GM12865 (cell line): ENCODE measurements around the gene TNFRSF1A.

ENCODE experiments used
- DNase-seq: peaks from one replicate; pipeline ENCODE4 v3.0.0; 2010; ENCODE audit warnings: low read depth
- H3K4me3 ChIP-seq: 2 replicates; pipeline ENCODE4 v1.5.1; 2011; ENCODE audit warnings: mild to moderate bottlenecking, low read depth, low read length, control low read depth
- TF ChIP-seq, protein P1 (sequence below): IDR thresholded peaks from 2 replicates; pipeline ENCODE4 v1.5.1; 2011; ENCODE audit warnings: low read length, control low read depth, low read depth, inconsistent platforms; ENCODE audit not compliant: insufficient read depth; ENCODE audit errors: missing control alignments

TNFRSF1A gene

DNA sequence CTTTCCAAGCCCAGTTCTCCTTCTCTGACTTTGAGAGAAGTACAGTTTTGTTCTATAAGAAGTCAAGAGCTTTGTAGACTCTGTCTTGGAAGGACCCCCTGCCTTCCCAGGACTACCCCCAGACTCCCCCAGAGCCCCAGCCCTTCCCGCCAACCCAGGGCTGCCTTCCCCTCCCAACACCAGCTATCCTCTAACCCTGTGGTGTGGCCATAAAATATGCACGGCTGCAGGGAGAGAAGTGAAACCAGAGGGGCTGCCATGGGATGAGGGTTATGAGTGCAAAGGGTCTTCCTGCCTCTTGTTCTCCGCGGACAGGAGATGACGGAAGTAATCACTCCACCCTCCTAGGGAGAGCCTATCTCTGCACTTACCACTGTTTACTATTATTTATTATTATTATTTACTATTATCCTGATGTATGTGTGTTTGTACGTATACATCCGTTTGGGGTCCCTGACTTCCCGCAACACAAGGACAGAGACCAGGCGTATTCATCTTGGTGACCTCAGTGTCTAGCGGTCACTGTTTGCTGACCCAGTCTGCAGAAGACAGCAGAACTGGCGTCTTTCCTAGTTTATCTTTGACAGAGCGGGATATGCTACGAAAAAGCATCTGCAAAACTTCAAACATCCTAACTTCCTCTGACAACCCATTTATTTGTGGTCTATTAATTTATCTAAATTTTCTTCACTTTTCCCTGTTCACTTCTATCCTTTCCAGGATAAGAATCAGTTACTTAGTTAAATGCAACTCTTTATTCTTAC lies 37.0 kb upstream of the TNFRSF1A start:
- TF ChIP-seq, protein P1, sequence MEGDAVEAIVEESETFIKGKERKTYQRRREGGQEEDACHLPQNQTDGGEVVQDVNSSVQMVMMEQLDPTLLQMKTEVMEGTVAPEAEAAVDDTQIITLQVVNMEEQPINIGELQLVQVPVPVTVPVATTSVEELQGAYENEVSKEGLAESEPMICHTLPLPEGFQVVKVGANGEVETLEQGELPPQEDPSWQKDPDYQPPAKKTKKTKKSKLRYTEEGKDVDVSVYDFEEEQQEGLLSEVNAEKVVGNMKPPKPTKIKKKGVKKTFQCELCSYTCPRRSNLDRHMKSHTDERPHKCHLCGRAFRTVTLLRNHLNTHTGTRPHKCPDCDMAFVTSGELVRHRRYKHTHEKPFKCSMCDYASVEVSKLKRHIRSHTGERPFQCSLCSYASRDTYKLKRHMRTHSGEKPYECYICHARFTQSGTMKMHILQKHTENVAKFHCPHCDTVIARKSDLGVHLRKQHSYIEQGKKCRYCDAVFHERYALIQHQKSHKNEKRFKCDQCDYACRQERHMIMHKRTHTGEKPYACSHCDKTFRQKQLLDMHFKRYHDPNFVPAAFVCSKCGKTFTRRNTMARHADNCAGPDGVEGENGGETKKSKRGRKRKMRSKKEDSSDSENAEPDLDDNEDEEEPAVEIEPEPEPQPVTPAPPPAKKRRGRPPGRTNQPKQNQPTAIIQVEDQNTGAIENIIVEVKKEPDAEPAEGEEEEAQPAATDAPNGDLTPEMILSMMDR, result no peak
- no peak for DNase-seq

DNA sequence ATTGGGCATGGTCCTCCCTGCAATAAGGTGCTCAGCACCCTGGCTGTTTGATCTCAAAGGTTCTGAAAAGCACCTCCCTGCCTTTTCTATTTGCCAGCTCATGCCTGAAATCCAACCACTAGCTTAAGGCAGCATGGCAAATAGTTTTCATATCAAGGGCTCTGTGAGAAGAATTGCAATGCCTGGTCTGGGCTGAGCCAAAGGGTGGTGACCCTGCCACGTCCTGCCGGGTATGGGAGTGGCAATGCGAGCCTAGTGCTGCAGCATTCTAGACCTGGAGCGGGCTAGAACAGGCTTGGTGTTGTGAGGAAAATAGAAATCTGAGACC lies 35.8 kb upstream of the TNFRSF1A start:
- no peak overlapping the region for H3K4me3 ChIP-seq
- TF ChIP-seq, protein P1, result no peak
- DNase-seq, result no peak

More for the DNA sequence above, 37.0 kb upstream of the TNFRSF1A start:
- no peak overlapping the region for H3K4me3 ChIP-seq

DNA sequence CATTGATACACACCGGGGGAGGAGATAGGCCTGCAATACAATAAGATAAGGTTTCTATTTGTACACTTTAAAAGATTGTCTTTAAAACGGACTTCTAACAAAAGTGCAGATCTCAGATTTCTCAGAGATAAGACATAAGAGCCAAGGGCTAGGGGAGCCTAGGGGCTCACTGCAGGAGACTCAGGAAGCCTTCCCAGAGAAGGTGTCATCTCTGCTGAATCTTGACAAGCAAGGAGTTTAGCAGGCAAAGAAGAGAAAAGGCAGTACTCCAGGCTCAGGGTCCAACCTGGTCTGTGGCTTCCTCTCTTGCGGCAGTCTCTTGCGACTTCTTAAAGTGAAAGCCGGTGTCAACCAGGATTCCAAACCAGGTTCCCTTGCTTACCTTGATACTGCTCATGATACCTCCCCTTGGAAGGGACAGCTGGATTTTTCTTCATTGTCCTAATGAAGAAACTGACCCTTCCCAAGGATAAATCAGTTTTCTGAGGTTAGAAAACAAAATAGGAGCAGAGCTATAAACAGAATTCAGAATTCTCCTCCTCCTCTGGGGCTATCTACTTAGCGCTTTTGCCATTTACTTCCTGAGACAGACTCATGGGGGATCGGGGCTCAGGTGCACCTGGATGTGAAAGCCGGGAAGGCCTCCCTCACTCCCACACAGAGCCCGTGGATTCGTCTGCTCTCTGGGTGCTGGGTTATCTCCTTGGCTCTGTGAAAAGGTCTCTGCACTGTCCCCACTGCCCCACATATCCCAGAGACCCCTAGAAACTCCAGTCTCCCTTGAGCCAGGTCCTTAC lies 35.2 kb upstream of the TNFRSF1A start:
- TF ChIP-seq, protein P1, result no peak
- no peak for DNase-seq
- H3K4me3 ChIP-seq, result no peak overlapping the region

DNA sequence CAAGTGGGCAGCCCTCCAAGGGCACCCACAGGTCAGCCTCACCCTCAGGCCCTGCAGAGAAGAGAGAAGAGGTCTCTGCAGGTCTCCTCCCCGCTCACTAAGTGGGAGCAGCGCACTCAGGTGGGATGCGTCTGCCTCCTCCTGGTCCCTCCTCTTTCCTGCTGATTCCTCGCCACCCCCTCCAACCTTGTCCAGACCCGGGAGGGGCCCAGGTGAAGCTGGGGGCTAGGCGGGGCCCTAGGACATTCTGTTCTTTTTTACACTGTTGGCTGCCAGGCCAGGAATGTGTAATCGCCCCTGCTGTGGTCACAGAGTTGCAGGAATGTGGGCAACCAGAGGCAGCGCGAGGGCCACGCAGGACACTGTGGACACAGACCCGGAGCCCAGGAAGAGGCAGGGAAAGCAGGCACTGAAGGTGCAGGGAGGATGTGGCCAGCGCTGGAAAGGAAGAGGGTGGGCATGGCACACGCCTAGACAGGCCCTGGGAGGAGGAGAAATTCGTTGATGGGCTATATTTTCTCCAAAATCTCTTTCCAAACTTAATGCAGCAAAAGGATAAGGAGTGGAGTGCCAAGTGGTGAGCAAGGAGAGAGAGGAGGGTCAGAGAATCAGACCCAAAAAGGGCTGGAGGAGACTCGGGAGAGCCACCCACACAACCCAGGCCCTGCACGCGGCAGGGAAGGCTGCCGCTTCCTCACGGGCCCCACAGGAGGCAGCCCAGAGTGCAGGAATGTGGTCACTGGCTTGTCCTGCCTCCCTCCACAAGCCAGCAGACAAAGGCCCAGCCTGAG lies 34.4 kb upstream of the TNFRSF1A start:
- no peak overlapping the region for H3K4me3 ChIP-seq
- TF ChIP-seq, protein P1, result no peak
- no peak for DNase-seq

DNA sequence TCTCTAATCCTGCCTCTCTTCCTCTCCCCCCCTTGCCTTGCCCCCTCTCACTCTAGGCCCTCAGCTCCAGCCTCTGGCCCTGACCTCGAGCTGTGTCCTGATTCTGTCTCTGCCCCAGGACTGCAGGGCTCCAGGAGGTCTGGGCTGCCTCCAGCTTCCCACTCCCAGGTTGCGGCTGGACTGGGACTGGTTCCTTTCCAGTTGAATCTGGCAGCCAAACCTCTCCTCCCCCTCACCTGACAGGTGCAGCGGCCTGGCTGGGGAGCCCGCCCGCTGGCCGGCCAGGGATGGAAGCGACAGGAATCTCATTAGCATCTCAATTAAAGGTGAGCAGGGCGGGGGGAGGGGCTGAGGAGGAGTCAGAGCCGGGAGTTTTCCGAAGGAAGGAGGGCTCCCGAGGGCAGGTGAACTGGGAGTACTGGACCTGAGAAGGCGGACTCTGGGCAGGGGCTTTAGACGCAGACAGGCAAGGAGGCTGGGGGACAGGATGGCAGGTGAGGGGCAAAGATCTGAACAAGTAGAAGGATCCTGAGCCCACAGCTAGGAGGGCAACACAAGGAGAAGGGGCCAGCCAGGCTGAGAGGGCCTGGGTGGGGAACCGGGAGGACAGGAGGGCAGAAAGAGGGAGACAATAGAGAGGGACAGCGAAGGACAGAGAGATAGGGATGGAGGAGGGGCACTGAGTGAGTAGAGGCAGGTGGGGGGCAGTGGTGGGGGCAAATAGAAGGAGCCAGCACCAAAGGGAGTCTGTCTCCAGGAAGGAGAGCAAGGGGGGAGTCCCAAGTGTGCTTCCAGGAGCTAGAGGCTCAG lies 33.6 kb upstream of the TNFRSF1A start, which contains the start of gene SCNN1A:
TSS of gene SCNN1A (minus strand) at position 295 of the 810 bp plus-strand sequence. CDS start 780 bp downstream, outside the sequence.
- H3K4me3 ChIP-seq, result no peak within 1 kb of the TSS
- DNase-seq, result no peak
- TF ChIP-seq, protein P1, result no peak

DNA sequence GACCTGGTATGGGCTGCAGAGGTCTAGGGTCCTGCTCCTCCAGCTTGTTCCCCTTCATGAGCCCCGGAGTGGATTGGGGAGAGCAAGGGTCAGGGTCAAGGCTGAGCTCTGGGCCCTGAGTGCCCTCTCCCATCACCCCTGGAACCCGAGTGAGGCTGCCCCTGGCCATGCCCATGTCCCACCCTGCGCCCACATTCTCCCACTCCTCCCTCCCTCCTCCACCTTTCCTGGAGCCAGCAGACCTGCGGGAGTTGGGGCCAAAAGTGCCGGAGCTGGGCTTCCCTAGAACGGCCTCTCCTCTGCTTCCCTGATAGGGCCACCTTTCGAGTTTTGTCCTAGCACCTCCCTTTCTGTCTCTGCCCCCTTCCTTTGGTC lies 32.9 kb upstream of the TNFRSF1A start:
- TF ChIP-seq, protein P1, result no peak
- DNase-seq, result no peak
- no peak overlapping the region for H3K4me3 ChIP-seq
